H9 (cell line): ENCODE data around the gene MXD4. TPM values are rescaled to one million over a fixed set of nuclear protein-coding genes. Genes with fewer than 3 reads are reported as not detected.
A peak's percentile ranks its signal among the peaks of the same experiment; 100 is the strongest.

Experiments used
- DNase-seq: peaks from one replicate; pipeline ENCODE4 v3.0.0-alpha.2; 2017
- H2AFZ ChIP-seq: one replicate; pipeline ENCODE4 v1.6.1; 2013; ENCODE audit warnings: mild to moderate bottlenecking, low read length, control low read depth, moderate library complexity
- H2AK5ac ChIP-seq: 2 replicates; pipeline ENCODE4 v1.6.1; 2013; ENCODE audit warnings: low read length, control low read depth, mixed read lengths; ENCODE audit not compliant: insufficient read length
- H2BK120ac ChIP-seq: one replicate; pipeline ENCODE4 v1.6.1; 2013; ENCODE audit warnings: low read depth, mild to moderate bottlenecking, low read length, control low read depth, inconsistent platforms; ENCODE audit not compliant: poor library complexity, severe bottlenecking
- H2BK12ac ChIP-seq: 2 replicates; pipeline ENCODE4 v1.6.1; 2013; ENCODE audit warnings: low read length, control low read depth, mixed read lengths, low read depth; ENCODE audit not compliant: insufficient read length
- H2BK15ac ChIP-seq: 2 replicates; pipeline ENCODE4 v1.6.1; 2013; ENCODE audit warnings: low read depth, low read length, control low read depth
- H2BK20ac ChIP-seq: one replicate; pipeline ENCODE4 v1.6.1; 2013; ENCODE audit warnings: low read depth, mild to moderate bottlenecking, low read length, control low read depth, inconsistent platforms; ENCODE audit not compliant: poor library complexity, severe bottlenecking
- H2BK5ac ChIP-seq: 2 replicates; pipeline ENCODE4 v1.6.1; 2013; ENCODE audit warnings: low read length, control low read depth, mixed read lengths; ENCODE audit not compliant: insufficient read length
- H3K14ac ChIP-seq: 2 replicates; pipeline ENCODE4 v1.6.1; 2013; ENCODE audit warnings: low read length, control low read depth; ENCODE audit not compliant: insufficient read depth
- H3K18ac ChIP-seq: 2 replicates; pipeline ENCODE4 v1.6.1; 2013; ENCODE audit warnings: low read depth, mild to moderate bottlenecking, mixed read lengths, low read length, control low read depth; ENCODE audit not compliant: insufficient read length
- H3K23ac ChIP-seq: 2 replicates; pipeline ENCODE4 v1.6.1; 2013; ENCODE audit warnings: low read length, control low read depth, mixed read lengths, low read depth; ENCODE audit not compliant: insufficient read length
- H3K23me2 ChIP-seq: 2 replicates; pipeline ENCODE4 v1.6.1; 2013; ENCODE audit warnings: low read depth, mild to moderate bottlenecking, mixed read lengths, low read length, control low read depth; ENCODE audit not compliant: insufficient read length, poor library complexity, severe bottlenecking
- H3K27ac ChIP-seq: 2 replicates; pipeline ENCODE4 v1.5.1; 2013; ENCODE audit warnings: low read length, control low read depth, mixed read lengths, low read depth; ENCODE audit not compliant: insufficient read length
- H3K27me3 ChIP-seq: 2 replicates; pipeline ENCODE4 v1.6.1; 2013; ENCODE audit warnings: low read length, control low read depth, inconsistent platforms; ENCODE audit not compliant: insufficient read depth
- H3K4ac ChIP-seq: 2 replicates; pipeline ENCODE4 v1.6.1; 2013; ENCODE audit warnings: low read depth, mild to moderate bottlenecking, control low read depth, inconsistent platforms, low read length, moderate library complexity
- H3K4me1 ChIP-seq: 2 replicates; pipeline ENCODE4 v1.6.1; 2013; ENCODE audit warnings: low read length, control low read depth, inconsistent platforms; ENCODE audit not compliant: insufficient read depth
- H3K4me2 ChIP-seq: 2 replicates; pipeline ENCODE4 v1.6.1; 2013; ENCODE audit warnings: low read length, control low read depth, mixed read lengths; ENCODE audit not compliant: insufficient read length, insufficient read depth
- H3K56ac ChIP-seq: 2 replicates; pipeline ENCODE4 v1.6.1; 2013; ENCODE audit warnings: low read depth, mild to moderate bottlenecking, mixed read lengths, low read length, control low read depth; ENCODE audit not compliant: insufficient read length
- H3K79me1 ChIP-seq: 2 replicates; pipeline ENCODE4 v1.6.1; 2013; ENCODE audit warnings: low read depth, mild to moderate bottlenecking, moderate library complexity, low read length, control low read depth, inconsistent platforms; ENCODE audit not compliant: insufficient read depth, poor library complexity, severe bottlenecking
- H3K79me2 ChIP-seq: 2 replicates; pipeline ENCODE4 v1.6.1; 2013; ENCODE audit warnings: low read length, control low read depth, inconsistent platforms; ENCODE audit not compliant: insufficient read depth
- H3K9ac ChIP-seq: 2 replicates; pipeline ENCODE4 v1.6.1; 2013; ENCODE audit warnings: low read length, control low read depth, mixed read lengths; ENCODE audit not compliant: insufficient read length; ENCODE audit errors: extremely low read depth
- H3K9me3 ChIP-seq: one replicate; pipeline ENCODE4 v1.6.1; 2013; ENCODE audit warnings: low read depth, low read length, inconsistent platforms; ENCODE audit not compliant: control insufficient read depth
- H3T11ph ChIP-seq: one replicate; pipeline ENCODE4 v1.6.1; 2013; ENCODE audit warnings: mild to moderate bottlenecking, low read length, control low read depth, inconsistent platforms
- H4K20me1 ChIP-seq: one replicate; pipeline ENCODE4 v1.6.1; 2013; ENCODE audit not compliant: control insufficient read depth, insufficient read length, insufficient read depth
- H4K5ac ChIP-seq: 2 replicates; pipeline ENCODE4 v1.6.1; 2013; ENCODE audit warnings: low read depth, mild to moderate bottlenecking, mixed read lengths, low read length, control low read depth; ENCODE audit not compliant: insufficient read length
- H4K8ac ChIP-seq: replicated peaks from 2 replicates; pipeline ENCODE4 v1.6.1; 2013; ENCODE audit warnings: low read length, control low read depth, mixed read lengths, low read depth; ENCODE audit not compliant: insufficient read length
- H4K91ac ChIP-seq: 2 replicates; pipeline ENCODE4 v1.6.1; 2013; ENCODE audit warnings: low read depth, mild to moderate bottlenecking, moderate library complexity, mixed read lengths, low read length, control low read depth; ENCODE audit not compliant: insufficient read length
- H3K27ac Mint-ChIP-seq, 3 experiments: 2 replicates in 2 of 3; 3 replicates in 1 of 3; pipeline ENCODE4 v1.8.0; 2020 to 2021; ENCODE audit warnings: mixed read lengths in 3 of 3, mild to moderate bottlenecking in 1 of 3, moderate library complexity in 1 of 3
- H3K27me3 Mint-ChIP-seq: 2 replicates; pipeline ENCODE4 v1.8.0; 2021; ENCODE audit warnings: low read depth, mild to moderate bottlenecking, moderate library complexity, mixed read lengths
- H3K36me3 Mint-ChIP-seq, 3 experiments: 2 replicates in 2 of 3; 3 replicates in 1 of 3; pipeline ENCODE4 v1.8.0; 2020 to 2021; ENCODE audit warnings: low read depth in 3 of 3, mixed read lengths in 3 of 3; ENCODE audit not compliant: insufficient read depth in 1 of 3
- H3K4me1 Mint-ChIP-seq, 2 experiments: 2 replicates each; pipeline ENCODE4 v1.8.0; 2020; ENCODE audit warnings: mixed read lengths in 2 of 2
- H3K4me3 Mint-ChIP-seq, 2 experiments: 2 replicates in 1 of 2; 3 replicates in 1 of 2; pipeline ENCODE4 v1.8.0; 2020 to 2021; ENCODE audit warnings: mild to moderate bottlenecking in 2 of 2, mixed read lengths in 2 of 2, moderate library complexity in 1 of 2
- H3K9me3 Mint-ChIP-seq, 2 experiments: 2 replicates in 1 of 2; 3 replicates in 1 of 2; pipeline ENCODE4 v1.8.0; 2020; ENCODE audit warnings: mild to moderate bottlenecking in 2 of 2, mixed read lengths in 2 of 2, moderate library complexity in 1 of 2
- CTCF ChIP-seq: fragments of 200-600 bp; sonication (generic); conservative IDR thresholded peaks from 3 replicates; pipeline ENCODE4 v1.8.0; 2021; ENCODE audit warnings: antibody characterized with exemption, mild to moderate bottlenecking
- WGBS: extraction: QIAGEN DNeasy Blood & Tissue Kit; methylation state at CpG from one replicate; pipeline ENCODE4 v1.1.7; 2013; ENCODE audit warnings: missing lambda C conversion rate, low lambda C conversion rate, mixed read lengths; ENCODE audit not compliant: insufficient read length; ENCODE audit errors: extremely low coverage; 5-methylcytosine and 5-hydroxymethylcytosine counted together
- total RNA-seq: library from RNA; stranded (reverse); gene quantifications from 2 replicates; pipeline ENCODE4 v1.2.1, GENCODE V29; 2021

Gene MXD4
- total RNA-seq, 1 experiment from 2014 or later, result 24.1 TPM

GRCh38 chr4:2255501-2256155 is 6.3 kb downstream of the MXD4 start:
- Histone ChIP-seq H2AFZ (no peak overlapping the region), H3K9ac (no peak overlapping the region), H3K79me1 (no peaks in the 10 kb centered on the region), H3K4me2 (no peak overlapping the region), H3K4ac (no peak overlapping the region), H2BK5ac (no peak overlapping the region), H4K5ac (no peak overlapping the region), H4K91ac (no peak overlapping the region), H3K4me1 (no peaks in the 10 kb centered on the region), H3K27ac (no peak overlapping the region), H3K14ac (no peak overlapping the region), H2BK12ac (no peak overlapping the region), H2BK15ac (no peak overlapping the region), H3K18ac (no peak overlapping the region), H3K56ac (no peak overlapping the region), H3K79me2 (no peaks in the 10 kb centered on the region), H3K23me2 (peaks cover 4% of the 10 kb centered on the region), H3K27me3 (no peaks in the 10 kb centered on the region), H4K8ac (no peak overlapping the region), H2BK20ac (no peak overlapping the region), H3T11ph (no peak overlapping the region), H2AK5ac (no peak overlapping the region), H3K9me3 (no peaks in the 10 kb centered on the region), H2BK120ac (no peak overlapping the region), H4K20me1 (peaks cover 2% of the 10 kb centered on the region), H3K23ac (no peak overlapping the region)
- WGBS, result no CpG with 5 or more reads among the region's 18 CpGs
- Mint-ChIP-seq H3K36me3 (peaks cover 5 to 18% (median 12%) of the 10 kb centered on the region in 3 experiments; a peak in 4 of 7 replicates), H3K9me3 (no peaks in the 10 kb centered on the region), H3K27me3 (no peaks in the 10 kb centered on the region), H3K27ac (no peak overlapping the region; a peak in 1 of 7 replicates), H3K4me3 (no peak overlapping the region), H3K4me1 (no peaks in the 10 kb centered on the region)
- TF ChIP-seq CTCF, result no peak
- DNase-seq, result peak; percentile 33
